IMR-90 (cell line): ENCODE data around the gene DUOX1. TPM values are rescaled to one million over a fixed set of nuclear protein-coding genes. Genes with fewer than 3 reads are reported as not detected.

ENCODE experiments used
- ATAC-seq: fragments of 200-7000 bp; cut with Tn5 transposase; 2 replicates; pipeline ENCODE4 v1.9.1; 2020; ENCODE audit warnings: low read depth, mild to moderate bottlenecking, moderate library complexity
- BruUV-seq: library from RNA; stranded (reverse); fragments of 400-500 nt; replicated peaks from 2 replicates; lab custom pipeline; 2021; lab: Mats Ljungman, UMichigan
- CTCF ChIA-PET: fragments of 300-600 bp; formaldehyde crosslinking; extraction: SDS; loops from one replicate; lab custom pipeline; 2021; ENCODE audit warnings: antibody characterized with exemption; lab: Yijun Ruan, JAX
- POLR2A ChIA-PET: fragments of 300-600 bp; sonication (Branson Sonifier 250); formaldehyde crosslinking; loops from one replicate; lab custom pipeline; 2022; ENCODE audit warnings: antibody characterized with exemption; ENCODE audit not compliant: unreplicated experiment; lab: Charles Lee
- DNase-seq: peaks from one replicate; pipeline ENCODE4 v3.0.0; 2013
- H2AFZ ChIP-seq: replicated peaks from 2 replicates; pipeline ENCODE3; 2013; ENCODE audit warnings: low read length, mild to moderate bottlenecking; ENCODE audit not compliant: poor library complexity
- H2AK5ac ChIP-seq: 2 replicates; pipeline ENCODE4 v1.6.1; 2013; ENCODE audit warnings: low read depth, low read length, inconsistent platforms
- H2AK9ac ChIP-seq: replicated peaks from 2 replicates; pipeline ENCODE3; 2013; ENCODE audit warnings: mild to moderate bottlenecking, low read depth, low read length, moderate library complexity; ENCODE audit not compliant: poor library complexity
- H2BK120ac ChIP-seq: 2 replicates; pipeline ENCODE4 v1.6.1; 2013; ENCODE audit warnings: low read depth, low read length, inconsistent platforms
- H2BK15ac ChIP-seq: 3 replicates; pipeline ENCODE4 v1.6.1; 2013; ENCODE audit warnings: low read depth, low read length, inconsistent platforms
- H2BK20ac ChIP-seq: 2 replicates; pipeline ENCODE4 v1.6.1; 2013; ENCODE audit warnings: low read depth, mild to moderate bottlenecking, inconsistent platforms, low read length, moderate library complexity
- H2BK5ac ChIP-seq: 2 replicates; pipeline ENCODE4 v1.6.1; 2013; ENCODE audit warnings: mild to moderate bottlenecking, low read depth, low read length, inconsistent platforms; ENCODE audit not compliant: poor library complexity, severe bottlenecking
- H3K14ac ChIP-seq: replicated peaks from 2 replicates; pipeline ENCODE4 v1.6.1; 2013; ENCODE audit warnings: low read depth, low read length, inconsistent platforms
- H3K18ac ChIP-seq: 2 replicates; pipeline ENCODE4 v1.6.1; 2013; ENCODE audit warnings: low read depth, low read length, control low read depth
- H3K23ac ChIP-seq: 2 replicates; pipeline ENCODE4 v1.6.1; 2013; ENCODE audit warnings: low read depth, low read length, inconsistent platforms
- H3K27ac ChIP-seq: 2 replicates; pipeline ENCODE4 v1.5.1; 2013; ENCODE audit warnings: mild to moderate bottlenecking, control low read depth, low read length; ENCODE audit not compliant: insufficient read depth
- H3K27me3 ChIP-seq: 2 replicates; pipeline ENCODE4 v1.6.1; 2013; ENCODE audit warnings: low read length; ENCODE audit not compliant: control insufficient read depth, insufficient read depth
- H3K36me3 ChIP-seq: 2 replicates; pipeline ENCODE4 v1.6.1; 2013; ENCODE audit warnings: low read length, mixed read lengths; ENCODE audit not compliant: control insufficient read depth, insufficient read depth
- H3K4ac ChIP-seq: 2 replicates; pipeline ENCODE4 v1.6.1; 2013; ENCODE audit warnings: low read depth, low read length, inconsistent platforms
- H3K4me1 ChIP-seq: 2 replicates; pipeline ENCODE4 v1.6.1; 2013; ENCODE audit warnings: low read length, mixed read lengths; ENCODE audit not compliant: control insufficient read depth, insufficient read depth
- H3K4me2 ChIP-seq: 2 replicates; pipeline ENCODE4 v1.6.1; 2013; ENCODE audit warnings: low read depth, mild to moderate bottlenecking, control low read depth, low read length, moderate library complexity
- H3K4me3 ChIP-seq: 2 replicates; pipeline ENCODE4 v1.5.1; 2013; ENCODE audit warnings: low read depth, mild to moderate bottlenecking, control low read depth, low read length, moderate library complexity; ENCODE audit not compliant: insufficient read depth
- H3K56ac ChIP-seq: 2 replicates; pipeline ENCODE4 v1.6.1; 2013; ENCODE audit warnings: low read length, inconsistent platforms; ENCODE audit not compliant: insufficient read depth; ENCODE audit errors: extremely low read depth
- H3K79me1 ChIP-seq, 2 experiments: 2 replicates each; pipeline ENCODE4 v1.6.1; 2013; ENCODE audit warnings: low read length in 2 of 2, inconsistent platforms in 1 of 2, low read depth in 1 of 2
- H3K9ac ChIP-seq: 2 replicates; pipeline ENCODE4 v1.6.1; 2013; ENCODE audit warnings: low read depth, low read length, control low read depth
- H3K9me1 ChIP-seq: 2 replicates; pipeline ENCODE4 v1.6.1; 2013; ENCODE audit warnings: low read length, inconsistent platforms; ENCODE audit not compliant: insufficient read depth
- H3K9me3 ChIP-seq: 2 replicates; pipeline ENCODE4 v1.6.1; 2013; ENCODE audit warnings: low read length; ENCODE audit not compliant: control insufficient read depth, insufficient read depth
- H4K20me1 ChIP-seq: 2 replicates; pipeline ENCODE4 v1.6.1; 2013; ENCODE audit warnings: low read length, inconsistent platforms; ENCODE audit not compliant: insufficient read depth
- H4K5ac ChIP-seq: 2 replicates; pipeline ENCODE4 v1.6.1; 2013; ENCODE audit warnings: mild to moderate bottlenecking, low read depth, low read length, control low read depth
- H4K8ac ChIP-seq, 2 experiments: 2 replicates each; pipeline ENCODE4 v1.6.1; 2013; ENCODE audit warnings: low read depth in 2 of 2, low read length in 2 of 2, control low read depth in 1 of 2, inconsistent platforms in 1 of 2
- H4K91ac ChIP-seq: 2 replicates; pipeline ENCODE4 v1.6.1; 2013; ENCODE audit warnings: low read depth, low read length, inconsistent platforms; ENCODE audit not compliant: insufficient read depth
- CEBPB ChIP-seq: IDR thresholded peaks from 2 replicates; pipeline ENCODE4 v1.6.1; 2012; ENCODE audit warnings: low read depth, low read length, improper control_type of control experiment
- CHD1 ChIP-seq: IDR thresholded peaks from 2 replicates; pipeline ENCODE4 v1.6.1; 2012; ENCODE audit warnings: low read depth, low read length, improper control_type of control experiment
- CTCF ChIP-seq: conservative IDR thresholded peaks from 2 replicates; pipeline ENCODE4 v1.5.1; 2012; ENCODE audit warnings: mild to moderate bottlenecking, low read depth, low read length, improper control_type of control experiment
- ELK1 ChIP-seq: fragments of 150-350 bp; IDR thresholded peaks from 2 replicates; pipeline ENCODE4 v1.6.1; 2016; ENCODE audit warnings: low read depth, mild to moderate bottlenecking, low read length, moderate library complexity, borderline replicate concordance
- FOS ChIP-seq: fragments of 150-350 bp; IDR thresholded peaks from 2 replicates; pipeline ENCODE4 v1.6.1; 2016; ENCODE audit warnings: low read depth, low read length
- MAZ ChIP-seq: IDR thresholded peaks from 2 replicates; pipeline ENCODE4 v1.6.1; 2012; ENCODE audit warnings: low read depth, mild to moderate bottlenecking, low read length, improper control_type of control experiment, moderate library complexity, borderline replicate concordance
- MXI1 ChIP-seq: IDR thresholded peaks from 2 replicates; pipeline ENCODE4 v1.6.1; 2012; ENCODE audit warnings: low read depth, mild to moderate bottlenecking, low read length, moderate library complexity, borderline replicate concordance
- NFE2L2 ChIP-seq: fragments of 150-350 bp; IDR thresholded peaks from 2 replicates; pipeline ENCODE4 v1.6.1; 2016; ENCODE audit warnings: low read depth, mild to moderate bottlenecking, low read length
- POLR2A ChIP-seq: IDR thresholded peaks from 2 replicates; pipeline ENCODE4 v1.6.1; 2012; ENCODE audit warnings: mild to moderate bottlenecking, low read depth, low read length
- RCOR1 ChIP-seq: IDR thresholded peaks from 2 replicates; pipeline ENCODE4 v1.6.1; 2012; ENCODE audit warnings: mild to moderate bottlenecking, low read length, improper control_type of control experiment; ENCODE audit not compliant: insufficient replicate concordance
- RFX5 ChIP-seq: IDR thresholded peaks from 2 replicates; pipeline ENCODE4 v1.8.0; 2012; ENCODE audit warnings: low read depth, mild to moderate bottlenecking, low read length, moderate library complexity
- SMC3 ChIP-seq: fragments of 150-350 bp; IDR thresholded peaks from 2 replicates; pipeline ENCODE4 v1.6.1; 2016; ENCODE audit warnings: low read depth, mild to moderate bottlenecking, antibody characterized with exemption, low read length, moderate library complexity
- USF2 ChIP-seq: fragments of 150-350 bp; IDR thresholded peaks from 2 replicates; pipeline ENCODE4 v1.6.1; 2017; ENCODE audit warnings: mild to moderate bottlenecking, antibody characterized with exemption, low read length, low read depth
- WGBS, 2 experiments: methylation state at CpG; one replicate each; pipeline versions ENCODE4 v1.1.5 to v1.1.7; 2013; ENCODE audit warnings: missing lambda C conversion rate in 2 of 2; ENCODE audit not compliant: insufficient read length in 1 of 2; ENCODE audit errors: extremely low coverage in 2 of 2; 5-methylcytosine and 5-hydroxymethylcytosine counted together
- dilution Hi-C: fragments of 300-500 bp; cut with HindIII; formaldehyde crosslinking; loops from one replicate; pipeline ENCODE4 v1.14.3; 2018; ENCODE audit warnings: low sequenced_read_pairs; ENCODE audit not compliant: unreplicated experiment
- in situ Hi-C: fragments of 300-500 bp; cut with MboI; formaldehyde crosslinking; loops from 3 replicates; pipeline ENCODE4 v1.14.3; 2019; ENCODE audit warnings: low sequenced_read_pairs, inconsistent platforms, mixed read lengths
- intact Hi-C: fragments of 100-400 bp; cut with micrococcal nuclease; formaldehyde crosslinking; loops from 2 replicates; pipeline ENCODE4 v1.10.0; 2022
- polyA plus RNA-seq, 3 experiments: library from polyadenylated mRNA; depleted of rRNA; stranded (reverse); fragments of >200 nt; gene quantifications; 2 replicates each; pipeline ENCODE4 v1.2.3, GENCODE V29; 2012; ENCODE audit warnings: low replicate concordance in 1 of 3
- total RNA-seq: library from RNA; depleted of rRNA; stranded (reverse); fragments of >200 nt; gene quantifications from 2 replicates; pipeline ENCODE4 v1.2.3, GENCODE V29; 2012

Gene DUOX1
- total and polyA plus RNA-seq, 2 of the 4 experiments (the other 2 are of a cell fraction): not detected

GRCh38 chr15:45184562-45185041 lies 54.8 kb downstream of the DUOX1 start:
- no peak for ATAC-seq
- no peak for TF ChIP-seq USF2
- no peak for TF ChIP-seq CHD1
- TF ChIP-seq RFX5: no peak
- TF ChIP-seq ELK1: no peak
- TF ChIP-seq MAZ: no peak
- no peak for TF ChIP-seq FOS
- TF ChIP-seq NFE2L2: no peak
- TF ChIP-seq MXI1: no peak
- TF ChIP-seq SMC3: no peak
- TF ChIP-seq RCOR1: no peak
- TF ChIP-seq CTCF: no peak
- no peak for TF ChIP-seq CEBPB
- TF ChIP-seq POLR2A: no peak
- no peak overlapping the region for H3K18ac ChIP-seq
- H4K8ac ChIP-seq: no peak overlapping the region
- CTCF ChIA-PET: no interaction called here
- H3K79me1 ChIP-seq: no peaks in the 10 kb centered on the region
- no TSS peak for BruUV-seq
- H2AK5ac ChIP-seq: no peak overlapping the region
- H3K9ac ChIP-seq: no peak overlapping the region
- in situ Hi-C loops (loop anchor here (25.0 kb wide), 1 partner anchor 428 kb away; no protein-coding TSS in a partner anchor), intact Hi-C loops (no loop called here), dilution Hi-C loops (no loop called here)
- H4K5ac ChIP-seq: no peak overlapping the region
- 80% methylated on average over 3 of the region's 9 CpGs; no CpG with 5 or more reads in 1 of the 2 experiments for WGBS, 2 experiments
- no peak for DNase-seq
- H2AFZ ChIP-seq: no peak overlapping the region
- H3K23ac ChIP-seq: no peak overlapping the region
- POLR2A ChIA-PET: no interaction called here
- H3K9me1 ChIP-seq: peaks cover 12% of the 10 kb centered on the region; the same call in 1 of the 2 replicates
- H4K91ac ChIP-seq: no peak overlapping the region
- no peak overlapping the region for H3K4ac ChIP-seq
- no peaks in the 10 kb centered on the region for H3K36me3 ChIP-seq
- H2BK120ac ChIP-seq: no peak overlapping the region
- H3K4me3 ChIP-seq: no peak overlapping the region
- H2AK9ac ChIP-seq: no peak overlapping the region
- H3K4me1 ChIP-seq: peaks cover 8% of the 10 kb centered on the region
- no peaks in the 10 kb centered on the region for H3K9me3 ChIP-seq
- H2BK20ac ChIP-seq: no peak overlapping the region
- no peak overlapping the region for H3K27ac ChIP-seq
- no peak overlapping the region for H3K4me2 ChIP-seq
- H3K27me3 ChIP-seq: no peaks in the 10 kb centered on the region; the same call in 1 of the 2 replicates
- H4K20me1 ChIP-seq: no peaks in the 10 kb centered on the region
- no peak overlapping the region for H2BK15ac ChIP-seq
- H2BK5ac ChIP-seq: no peak overlapping the region
- H3K14ac ChIP-seq: no peak overlapping the region
- no peak overlapping the region for H3K56ac ChIP-seq
